GM18520 (cell line): ENCODE data around the gene KCNQ1.

Experiments used
- ATAC-seq: cut with Tn5 transposase; IDR thresholded peaks from one replicate; pipeline ENCODE4 v1.9.1; 2021; ENCODE audit not compliant: unreplicated experiment

The KCNQ1 gene

GRCh38 chr11:2708151-2708581 is 263.4 kb downstream of the KCNQ1 start:
- ATAC-seq = no peak

DNA sequence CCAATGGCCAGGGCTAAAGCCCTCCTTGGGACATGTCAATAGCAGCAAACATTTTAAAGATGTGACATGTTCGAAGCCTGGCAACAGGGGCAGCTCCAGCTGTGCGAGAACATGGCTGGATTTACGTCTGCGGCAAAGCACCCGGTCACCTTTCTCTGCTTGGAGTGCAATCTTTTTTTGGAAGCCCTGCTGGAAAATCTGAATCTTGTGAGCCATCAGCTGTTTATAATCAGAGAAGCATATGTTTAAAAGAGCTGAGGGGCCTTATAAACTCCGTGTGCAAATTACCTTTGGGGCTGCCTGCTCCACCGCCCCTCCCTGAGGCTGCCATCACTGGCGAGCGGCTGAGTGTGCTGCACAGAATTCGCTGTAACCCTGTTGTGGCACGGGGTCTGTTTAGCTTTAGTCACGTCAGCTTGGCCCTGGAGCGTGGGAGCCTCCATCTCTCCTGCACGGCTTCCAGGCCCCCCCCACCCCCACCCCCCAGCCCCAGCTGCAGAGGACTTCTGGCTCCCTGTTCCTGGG is 264.0 kb downstream of the KCNQ1 start:
- ATAC-seq = no peak

GRCh38 chr11:2709429-2709828 is 264.6 kb downstream of the KCNQ1 start:
- ATAC-seq = no peak

- ATAC-seq = no peak
Measured at GRCh38 chr11:2711161-2711560, 266.4 kb downstream of the KCNQ1 start.

GRCh38 chr11:2713094-2713493 is 268.3 kb downstream of the KCNQ1 start:
- ATAC-seq = no peak

DNA sequence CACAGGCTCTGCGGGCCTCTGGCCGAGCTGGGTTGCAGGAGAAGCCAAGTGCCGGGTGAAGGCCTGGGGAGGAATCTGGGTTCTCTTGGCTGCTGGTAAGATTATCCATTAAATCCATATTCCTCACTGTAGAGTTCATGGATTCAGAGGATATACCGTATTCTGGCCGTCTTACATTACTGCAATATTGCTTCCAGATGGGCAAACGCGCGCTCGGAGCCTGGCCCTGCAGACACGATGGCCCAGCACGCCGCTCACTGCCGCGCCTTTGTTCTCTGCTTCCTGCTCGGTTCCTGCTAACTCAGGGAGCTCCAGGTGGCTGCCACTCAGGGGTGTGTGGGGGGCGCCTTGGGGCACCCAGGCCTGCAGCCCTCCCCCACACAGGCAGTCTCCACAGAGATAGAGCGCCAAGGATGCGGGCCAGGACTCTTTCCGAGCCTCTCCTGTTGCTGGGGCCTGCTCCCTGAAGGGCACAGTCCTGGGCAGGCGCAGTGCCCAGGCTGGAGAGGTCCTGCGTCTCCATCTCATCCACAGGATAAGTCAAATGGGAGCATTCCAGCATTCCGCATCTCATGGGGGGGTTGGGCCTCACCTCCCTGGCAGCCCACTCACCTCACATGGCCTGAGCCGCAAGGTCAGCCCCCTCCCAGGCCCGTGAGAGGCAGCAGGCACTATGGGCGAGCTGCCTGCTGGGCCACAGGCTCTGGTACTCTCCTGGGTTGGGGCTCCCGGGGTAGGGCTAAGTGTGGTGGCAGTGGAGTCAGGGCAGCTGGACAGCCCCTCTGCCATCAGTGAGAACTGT is 269.1 kb downstream of the KCNQ1 start:
- no peak for ATAC-seq

- no peak for ATAC-seq
Measured at GRCh38 chr11:2714463-2714800, 269.6 kb downstream of the KCNQ1 start.

DNA sequence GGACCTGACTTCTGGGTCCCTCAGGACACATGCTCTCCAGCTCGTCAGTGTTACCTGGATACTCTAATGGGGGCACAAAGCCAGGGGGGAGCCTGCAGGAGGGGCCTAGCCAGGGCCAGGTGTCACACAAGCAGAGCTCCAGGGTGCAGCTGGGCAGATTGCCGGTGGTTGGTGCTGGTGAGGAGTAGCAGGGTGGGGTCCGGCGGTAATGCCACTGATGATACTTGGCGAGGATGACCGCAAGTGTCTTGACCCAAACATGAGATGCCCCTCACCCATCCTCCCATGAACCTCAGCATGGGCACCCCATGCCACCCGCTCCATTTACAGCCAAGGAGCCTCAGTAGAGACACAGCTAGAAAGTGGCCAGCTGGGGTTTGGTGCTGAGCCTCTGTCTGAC is 270.1 kb downstream of the KCNQ1 start:
- ATAC-seq = no peak

GRCh38 chr11:2715716-2716350 is 271.0 kb downstream of the KCNQ1 start:
- ATAC-seq = no peak

- no peak for ATAC-seq
Measured at GRCh38 chr11:2716376-2717095, 271.7 kb downstream of the KCNQ1 start.

GRCh38 chr11:2717561-2718325 is 272.9 kb downstream of the KCNQ1 start:
- ATAC-seq = no peak

DNA sequence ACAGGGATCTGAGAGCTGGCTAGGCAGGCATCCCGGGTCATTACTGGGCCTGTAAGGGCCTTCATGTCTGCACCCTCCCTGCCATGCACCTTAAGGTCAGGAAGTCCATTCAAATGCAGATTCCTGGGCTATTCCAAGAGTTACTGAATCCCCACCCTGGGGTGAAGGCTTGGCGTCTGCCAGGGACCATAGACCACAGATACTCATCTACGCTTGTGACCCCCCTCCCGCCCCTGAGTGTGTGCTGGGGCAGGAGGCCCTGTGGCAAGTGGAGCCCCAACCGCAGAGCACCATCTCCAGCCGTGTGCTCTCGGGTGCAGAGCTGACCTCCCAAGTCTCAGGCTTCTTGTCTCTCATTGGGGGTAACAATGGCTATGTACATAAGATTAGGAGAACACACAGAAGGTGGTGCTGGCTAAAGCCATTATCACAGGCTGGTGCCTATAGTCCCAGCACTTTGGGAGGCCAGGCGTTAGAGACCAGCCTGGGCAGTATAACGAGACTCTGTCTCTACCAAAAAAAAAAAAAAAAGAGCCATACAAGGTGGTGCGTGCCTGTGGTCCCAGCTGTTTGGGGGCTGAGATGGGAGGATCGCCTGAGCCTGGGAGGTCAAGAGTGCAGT is 274.1 kb downstream of the KCNQ1 start:
- ATAC-seq = no peak

DNA sequence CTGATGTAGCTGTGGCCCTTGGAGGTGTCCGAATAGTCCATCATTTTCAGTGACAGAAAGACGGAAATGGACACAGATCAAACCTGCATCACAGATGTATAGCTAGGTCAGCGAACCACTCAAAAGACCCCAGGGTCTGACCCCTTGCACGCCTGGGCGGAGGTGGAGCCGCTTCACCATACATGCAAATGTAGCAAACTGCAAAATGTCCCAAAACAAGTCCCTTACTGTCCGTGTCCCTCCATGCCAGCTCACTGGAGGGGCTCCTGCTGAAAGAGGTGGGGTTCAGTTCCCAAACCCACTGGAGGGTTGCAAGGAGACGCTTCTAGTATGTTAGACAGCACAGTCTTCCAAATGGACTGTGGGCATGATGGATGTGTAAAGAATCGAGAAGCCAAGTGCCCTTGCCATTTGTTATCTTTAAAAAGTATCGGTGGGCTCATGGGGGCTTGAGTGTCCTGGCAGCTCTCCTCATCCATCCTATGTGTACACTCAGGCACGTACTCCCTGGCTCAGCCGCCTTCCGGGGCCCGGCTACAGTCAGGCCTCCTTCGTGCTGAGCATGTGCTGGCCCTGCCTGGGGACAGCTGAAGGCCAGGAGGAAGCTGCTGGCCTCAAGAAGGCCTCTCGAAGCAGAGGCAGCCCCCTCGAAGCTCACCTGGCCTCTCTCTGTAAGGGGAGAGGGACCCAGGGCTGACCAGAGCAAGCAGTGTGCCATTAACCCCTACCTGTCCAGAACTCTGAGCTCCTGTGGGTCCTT is 275.2 kb downstream of the KCNQ1 start:
- ATAC-seq = no peak

- ATAC-seq = no peak
Measured at GRCh38 chr11:2721210-2721916, 276.6 kb downstream of the KCNQ1 start.

GRCh38 chr11:2722955-2723354 is 278.1 kb downstream of the KCNQ1 start:
- ATAC-seq = no peak

- ATAC-seq = no peak
Measured at GRCh38 chr11:2724104-2724503, 279.3 kb downstream of the KCNQ1 start.

DNA sequence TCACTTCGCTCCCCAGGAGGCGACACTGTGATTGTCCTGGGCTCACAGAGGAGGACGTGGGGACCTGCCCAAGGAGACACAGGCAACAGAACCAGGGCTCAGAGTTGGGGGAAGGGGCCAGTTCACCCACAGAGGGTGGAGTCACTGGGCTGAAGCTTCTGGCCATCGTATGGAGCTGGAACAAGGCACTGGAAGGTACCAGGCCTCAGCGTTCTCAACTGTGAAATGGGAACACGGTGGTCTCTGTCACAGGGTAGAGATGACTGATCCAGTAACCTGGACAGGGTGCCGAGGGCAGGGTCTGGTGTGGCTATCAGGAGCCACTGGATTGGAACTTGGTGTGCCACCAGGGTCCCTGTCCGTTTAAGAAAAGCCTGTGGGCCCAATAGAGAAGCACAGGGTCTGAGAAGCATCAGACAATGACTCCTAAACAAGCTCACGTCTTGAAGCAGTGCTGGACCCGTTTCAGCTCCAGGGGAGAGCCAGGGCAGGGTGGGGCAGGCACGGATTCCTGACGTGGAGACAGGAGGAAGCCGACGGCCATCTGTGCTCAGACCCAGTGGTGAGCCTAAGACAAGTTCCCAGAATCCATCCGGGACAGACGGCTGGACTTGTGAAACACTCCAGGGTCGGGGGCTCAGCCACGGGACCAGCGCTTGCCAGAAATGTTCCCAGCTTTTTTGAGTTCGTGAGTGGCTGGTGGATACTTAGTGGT is 280.0 kb downstream of the KCNQ1 start:
- ATAC-seq = no peak
